DMS 273 treated with DMSO at 0.1 percent for 48 hours (cell line): ENCODE measurements around the gene GAK.
"Not testable (repeated sequence)": the region's sequence is repeated elsewhere in the genome, so short reads cannot be mapped to it uniquely, and the experiment has no call there.

Experiments used
- DNase-seq: peaks from one replicate; lab custom pipeline; 2025; lab: John Stamatoyannopoulos, UW

The GAK gene

GRCh38 chr4:931960-932712, at the start of gene GAK, which contains the start of gene TMEM175:
Gene GAK, minus strand, starts transcription at chr4:932316. Its CDS starts 129 bp downstream, at chr4:932187.
Gene TMEM175, plus strand, starts transcription at chr4:932460. Its CDS starts 15,280 bp downstream, at chr4:947740.
- peak; percentile 80 for DNase-seq

GRCh38 chr4:978957-979701, 47.0 kb upstream of the GAK start:
- no peak for DNase-seq

- not testable (repeated sequence) for DNase-seq
These were observed 43.9 kb upstream of the GAK start for GRCh38 chr4:976016-976415.

- DNase-seq: no peak
These were observed 42.6 kb upstream of the GAK start for GRCh38 chr4:974668-975067.

- DNase-seq: no peak
These were observed 41.6 kb upstream of the GAK start, which contains the start of gene DGKQ for GRCh38 chr4:973431-974397. Gene DGKQ, minus strand, starts transcription at chr4:973569. Its CDS starts 87 bp downstream, at chr4:973482.

GRCh38 chr4:972651-973424, 40.7 kb upstream of the GAK start:
- DNase-seq: no peak

GRCh38 chr4:971666-972500, 39.8 kb upstream of the GAK start:
- DNase-seq: no peak

GRCh38 chr4:970854-971520, 38.9 kb upstream of the GAK start:
- DNase-seq: no peak

GRCh38 chr4:970046-970745, 38.1 kb upstream of the GAK start:
- no peak for DNase-seq

GRCh38 chr4:968621-969394, 36.7 kb upstream of the GAK start:
- no peak for DNase-seq

- no peak for DNase-seq
These were observed 36.1 kb upstream of the GAK start for GRCh38 chr4:968221-968620.

GRCh38 chr4:967113-968104, 35.3 kb upstream of the GAK start:
- DNase-seq: no peak

GRCh38 chr4:966266-967112, 34.4 kb upstream of the GAK start:
- no peak for DNase-seq

- no peak for DNase-seq
These were observed 33.6 kb upstream of the GAK start for GRCh38 chr4:965766-966134.

- no peak for DNase-seq
These were observed 33.1 kb upstream of the GAK start for GRCh38 chr4:965048-965765.
